Chondrocyte (in vitro differentiated cells): ENCODE data around the gene ANTKMT. TPM values are rescaled to one million over a fixed set of nuclear protein-coding genes. Genes with fewer than 3 reads are reported as not detected.

Experiments
- DNase-seq: peaks from one replicate; pipeline ENCODE4 v3.0.0; 2021; ENCODE audit warnings: mixed read lengths, low spot score
- H3K27ac Mint-ChIP-seq: one replicate; pipeline ENCODE4 v1.8.0; 2021; ENCODE audit warnings: mild to moderate bottlenecking, moderate library complexity, mixed read lengths; ENCODE audit not compliant: unreplicated experiment
- H3K27me3 Mint-ChIP-seq: 2 replicates; pipeline ENCODE4 v1.8.0; 2021; ENCODE audit warnings: low read depth, mixed read lengths
- H3K36me3 Mint-ChIP-seq: 2 replicates; pipeline ENCODE4 v1.8.0; 2021; ENCODE audit warnings: low read depth, mixed read lengths
- H3K4me1 Mint-ChIP-seq: 2 replicates; pipeline ENCODE4 v1.8.0; 2021; ENCODE audit warnings: low read depth, mild to moderate bottlenecking, mixed read lengths
- H3K4me3 Mint-ChIP-seq: one replicate; pipeline ENCODE4 v1.8.0; 2021; ENCODE audit warnings: mild to moderate bottlenecking, moderate library complexity, mixed read lengths; ENCODE audit not compliant: unreplicated experiment
- H3K9me3 Mint-ChIP-seq: 2 replicates; pipeline ENCODE4 v1.8.0; 2021; ENCODE audit warnings: low read depth, mixed read lengths
- CTCF ChIP-seq: fragments of 200-600 bp; sonication (generic); IDR thresholded peaks from 2 replicates; pipeline ENCODE4 v1.5.0; 2021; ENCODE audit warnings: antibody characterized with exemption, mild to moderate bottlenecking, moderate library complexity
- total RNA-seq: library from RNA; stranded (reverse); gene quantifications from 3 replicates; pipeline ENCODE4 v1.2.1, GENCODE V29; 2021

The ANTKMT gene
- total RNA-seq, 1 donor from 2014 or later, result 38.2 TPM

GRCh38 chr16:708019-708418 lies 12.9 kb upstream of the ANTKMT start:
- peaks cover 29% of the 10 kb centered on the region for H3K27me3 Mint-ChIP-seq
- no peak for DNase-seq
- H3K4me1 Mint-ChIP-seq, result peaks cover 12% of the 10 kb centered on the region
- no peak overlapping the region for H3K27ac Mint-ChIP-seq
- no peaks in the 10 kb centered on the region for H3K36me3 Mint-ChIP-seq
- H3K9me3 Mint-ChIP-seq, result no peaks in the 10 kb centered on the region
- TF ChIP-seq CTCF, result no peak
- no peak overlapping the region for H3K4me3 Mint-ChIP-seq

GRCh38 chr16:708959-709358 lies 12.0 kb upstream of the ANTKMT start:
- peaks cover 24% of the 10 kb centered on the region for H3K27me3 Mint-ChIP-seq
- no peaks in the 10 kb centered on the region for H3K9me3 Mint-ChIP-seq
- DNase-seq, result no peak
- no peak overlapping the region for H3K4me3 Mint-ChIP-seq
- no peak for TF ChIP-seq CTCF
- H3K27ac Mint-ChIP-seq, result no peak overlapping the region
- H3K4me1 Mint-ChIP-seq, result peaks cover 12% of the 10 kb centered on the region
- no peaks in the 10 kb centered on the region for H3K36me3 Mint-ChIP-seq

- no peaks in the 10 kb centered on the region for H3K9me3 Mint-ChIP-seq
- no peak overlapping the region for H3K27ac Mint-ChIP-seq
- peaks cover 12% of the 10 kb centered on the region for H3K4me1 Mint-ChIP-seq
- H3K4me3 Mint-ChIP-seq, result no peak overlapping the region
- DNase-seq, result no peak
- peaks cover 21% of the 10 kb centered on the region for H3K27me3 Mint-ChIP-seq
- TF ChIP-seq CTCF, result no peak
- H3K36me3 Mint-ChIP-seq, result no peaks in the 10 kb centered on the region
Observed at GRCh38 chr16:709566-710499, 11.1 kb upstream of the ANTKMT start.

- no peak overlapping the region for H3K27ac Mint-ChIP-seq
- DNase-seq, result no peak
- no peaks in the 10 kb centered on the region for H3K36me3 Mint-ChIP-seq
- H3K4me1 Mint-ChIP-seq, result peaks cover 12% of the 10 kb centered on the region
- H3K9me3 Mint-ChIP-seq, result no peaks in the 10 kb centered on the region
- H3K4me3 Mint-ChIP-seq, result no peak overlapping the region
- H3K27me3 Mint-ChIP-seq, result peaks cover 21% of the 10 kb centered on the region
- no peak for TF ChIP-seq CTCF
Observed at GRCh38 chr16:710500-711075, 10.4 kb upstream of the ANTKMT start.

- Mint-ChIP-seq H3K27me3 (peaks cover 21% of the 10 kb centered on the region), H3K4me1 (peaks cover 16% of the 10 kb centered on the region), H3K27ac (no peak overlapping the region), H3K4me3 (no peak overlapping the region), H3K36me3 (no peaks in the 10 kb centered on the region), H3K9me3 (no peaks in the 10 kb centered on the region)
- TF ChIP-seq CTCF, result no peak
- DNase-seq, result no peak
Observed at GRCh38 chr16:711084-711483, 9.9 kb upstream of the ANTKMT start.
